Measurements from ENCODE around the gene DEPDC5. TPM values are rescaled to one million over a fixed set of nuclear protein-coding genes. Genes with fewer than 3 reads are reported as not detected.

DEPDC5 gene
- total and polyA plus RNA-seq, 2 of the 8 experiments (the other 6 are each of a cell fraction or from before 2014, with no cell fraction given): 18.3 to 26.5 TPM

DNA sequence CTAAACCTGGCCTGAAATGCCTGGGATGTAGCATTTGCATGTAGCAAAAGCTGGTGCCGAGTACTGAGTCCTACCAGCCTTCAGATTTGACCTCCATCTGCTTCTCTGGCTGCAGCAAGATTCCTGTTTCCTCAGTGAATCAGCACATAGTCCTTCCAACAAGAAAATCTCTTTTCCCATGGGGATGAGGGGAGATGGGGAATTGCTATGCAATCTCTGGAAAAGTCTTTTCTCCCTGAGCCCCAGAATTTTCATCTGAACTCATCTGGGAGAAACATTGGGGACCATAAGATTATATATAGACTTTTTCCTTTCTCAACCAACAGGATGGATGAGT, 158.6 kb downstream of the DEPDC5 start:
- Histone ChIP-seq H3K18ac (ENCODE audit: extremely low read depth, low read length) (no peak overlapping the region), H2BK5ac (ENCODE audit: low read depth, low read length) (no peak overlapping the region), H3K27ac (ENCODE audit: low read depth, low read length) (no peak overlapping the region), H4K5ac (ENCODE audit: insufficient read length, low read depth, low read length) (no peak overlapping the region), H3K9me3 (ENCODE audit: insufficient read depth in 2 of 2, low read depth in 1 of 2, low read length in 1 of 2) (no peaks in the 10 kb centered on the region), H2BK12ac (ENCODE audit: low read depth, low read length) (no peak overlapping the region), H3K4me2 (ENCODE audit: insufficient read depth in 1 of 2, low read depth in 2 of 2, low read length in 2 of 2) (no peak overlapping the region), H4K8ac (ENCODE audit: extremely low read depth, insufficient read depth, low read length) (no peak overlapping the region), H3K56ac (replicated peaks; ENCODE audit: insufficient read length, low read depth, low read length) (no peak overlapping the region), H3K4ac (replicated peaks; ENCODE audit: insufficient read length, low read depth, low read length) (no peak overlapping the region), H3K14ac (ENCODE audit: insufficient read length) (no peak overlapping the region), H2AK5ac (ENCODE audit: low read depth, low read length) (no peak overlapping the region), H3K23ac (ENCODE audit: insufficient read length) (no peak overlapping the region), H3K79me1 (ENCODE audit: low read depth, low read length) (no peaks in the 10 kb centered on the region), H2BK120ac (replicated peaks; ENCODE audit: low read depth, low read length) (no peak overlapping the region), H4K20me1 (replicated peaks in 1 of 2; ENCODE audit: control insufficient read depth in 1 of 2, insufficient read depth in 2 of 2, low read length in 2 of 2) (no peaks in the 10 kb centered on the region), H2AFZ (ENCODE audit: low read length) (no peak overlapping the region), H3K23me2 (ENCODE audit: low read depth, low read length) (no peaks in the 10 kb centered on the region), H3K4me1 (replicated peaks in 1 of 4; ENCODE audit: control insufficient read depth in 3 of 4, insufficient read depth in 4 of 4, low read length in 3 of 4) (no peaks in the 10 kb centered on the region), H3K4me3 (ENCODE audit: extremely low read depth in 1 of 4, insufficient read depth in 2 of 4, low read depth in 3 of 4, low read length in 4 of 4) (no peak overlapping the region), H3K36me3 (ENCODE audit: control insufficient read depth in 2 of 4, insufficient read depth in 4 of 4, low read length in 3 of 4) (no peaks in the 10 kb centered on the region), H2BK15ac (ENCODE audit: low read length) (no peak overlapping the region), H3K9ac (replicated peaks in 1 of 4; ENCODE audit: extremely low read depth in 1 of 4, low read depth in 3 of 4, low read length in 3 of 4) (no peak overlapping the region), H2BK20ac (ENCODE audit: low read length) (no peak overlapping the region), H3K79me2 (ENCODE audit: control insufficient read depth in 1 of 2, insufficient read depth in 2 of 2, low read length in 2 of 2) (no peaks in the 10 kb centered on the region), H3K27me3 (replicated peaks in 1 of 4; ENCODE audit: control insufficient read depth in 3 of 4, extremely low read depth in 1 of 4, insufficient read depth in 3 of 4, low read length in 3 of 4) (no peaks in the 10 kb centered on the region), H4K91ac (replicated peaks; ENCODE audit: insufficient read length, low read length) (no peak overlapping the region)
- ChIA-PET POLR2A (ENCODE audit: partially characterized antibody) (no interaction called here), CTCF (ENCODE audit: partially characterized antibody) (interaction anchor here (0.9 to 1.5 kb wide), 2 partner anchors 58 to 66 kb away, joined by 3 to 5 read pairs; no protein-coding TSS in a partner anchor)
- TF ChIP-seq JUN (IDR thresholded peaks at IDR 0.05; ENCODE audit: low read depth, low read length): no peak
- no peak for TF ChIP-seq RXRA (IDR thresholded peaks at IDR 0.05; ENCODE audit: insufficient read depth, low read depth, low read length)
- TF ChIP-seq RNF2 (IDR thresholded peaks at IDR 0.05; ENCODE audit: borderline replicate concordance, low read depth, low read length, missing control alignments, poor library complexity, severe bottlenecking): no peak
- TF ChIP-seq SP4 (IDR thresholded peaks at IDR 0.05; ENCODE audit: low read length): no peak
- no peak for TF ChIP-seq KDM4A (IDR thresholded peaks at IDR 0.05; ENCODE audit: low read depth, low read length, severe bottlenecking)
- no peak for TF ChIP-seq SIRT6 (IDR thresholded peaks at IDR 0.05; ENCODE audit: low read length)
- TF ChIP-seq, protein P1, sequence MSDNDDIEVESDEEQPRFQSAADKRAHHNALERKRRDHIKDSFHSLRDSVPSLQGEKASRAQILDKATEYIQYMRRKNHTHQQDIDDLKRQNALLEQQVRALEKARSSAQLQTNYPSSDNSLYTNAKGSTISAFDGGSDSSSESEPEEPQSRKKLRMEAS (IDR thresholded peaks at IDR 0.05): no peak
- TF ChIP-seq BACH1 (IDR thresholded peaks at IDR 0.05; ENCODE audit: low read length): no peak
- TF ChIP-seq SP2 (IDR thresholded peaks at IDR 0.05; ENCODE audit: low read length): no peak
- no peak for DNase-seq (ENCODE audit: low read depth in 1 of 2, low spot score in 2 of 2)
- no peak for FAIRE-seq
- 77% methylated on average over 1 of the region's 1 CpG; no CpG with 5 or more reads in 1 of the 2 experiments for WGBS, 2 experiments (ENCODE audit: extremely low coverage in 1 of 2, insufficient coverage in 1 of 2, insufficient read length in 1 of 2, insufficient replicate concordance in 2 of 2, low coverage in 1 of 2, low lambda C conversion rate in 2 of 2, missing lambda C conversion rate in 1 of 2)
